NCI-H526 (cell line): ENCODE measurements around the gene C3orf18.

Source experiments
- DNase-seq, 2 experiments: peaks; one replicate each; lab custom pipeline; 2025; lab: John Stamatoyannopoulos, UW

Gene C3orf18

DNA sequence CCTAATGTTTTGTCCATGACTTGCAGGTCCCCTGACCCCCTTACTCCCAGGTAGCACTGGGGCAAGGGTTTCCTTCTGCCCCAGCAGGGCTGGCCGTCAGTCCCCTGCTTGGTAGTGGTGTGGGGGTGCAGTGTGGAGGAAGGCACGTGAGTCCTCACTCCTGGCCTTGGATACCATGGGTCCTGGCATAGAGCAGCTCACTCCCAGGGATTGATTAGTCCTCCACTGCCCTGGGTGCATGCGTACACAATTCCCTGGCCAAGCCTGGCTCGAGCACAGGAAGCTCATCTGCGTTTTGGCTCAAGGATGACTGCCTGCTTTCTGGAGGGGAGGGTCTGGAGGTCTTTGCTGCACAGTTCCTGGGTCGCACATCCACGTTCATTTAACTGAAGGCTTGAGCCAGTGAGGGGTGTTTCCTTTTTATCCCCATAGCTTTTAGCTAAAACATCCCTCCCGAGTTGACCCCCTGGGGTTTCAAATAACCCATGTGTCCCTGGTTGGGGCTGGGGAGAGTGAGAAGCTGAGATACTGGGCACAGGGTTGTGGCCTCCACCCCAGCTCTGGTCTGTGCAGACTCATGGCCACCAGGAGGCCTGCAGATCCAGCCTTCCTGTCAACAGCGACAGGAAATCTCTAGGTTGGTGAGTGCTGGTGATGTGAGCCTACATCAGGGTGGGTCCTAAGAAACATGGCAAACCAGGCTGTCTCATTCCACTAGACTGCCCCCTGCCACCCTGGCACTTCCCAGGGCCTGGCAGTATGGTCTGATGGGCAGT, 13.3 kb upstream of the C3orf18 start:
- no peak for DNase-seq

GRCh38 chr3:50577348-50577747, 9.8 kb upstream of the C3orf18 start:
- no peak for DNase-seq

- DNase-seq = no peak
These were observed 7.8 kb upstream of the C3orf18 start for GRCh38 chr3:50575372-50575771.

GRCh38 chr3:50574444-50574831, 6.9 kb upstream of the C3orf18 start:
- no peak for DNase-seq

- DNase-seq = no peak
These were observed 6.3 kb upstream of the C3orf18 start for GRCh38 chr3:50573566-50574443.

GRCh38 chr3:50572801-50573371, 5.3 kb upstream of the C3orf18 start:
- DNase-seq = no peak

- DNase-seq = peak in 1 of 2 experiments; percentile 70
These were observed 4.6 kb upstream of the C3orf18 start for GRCh38 chr3:50572158-50572557.

GRCh38 chr3:50571486-50571885, 3.9 kb upstream of the C3orf18 start:
- no peak for DNase-seq

DNA sequence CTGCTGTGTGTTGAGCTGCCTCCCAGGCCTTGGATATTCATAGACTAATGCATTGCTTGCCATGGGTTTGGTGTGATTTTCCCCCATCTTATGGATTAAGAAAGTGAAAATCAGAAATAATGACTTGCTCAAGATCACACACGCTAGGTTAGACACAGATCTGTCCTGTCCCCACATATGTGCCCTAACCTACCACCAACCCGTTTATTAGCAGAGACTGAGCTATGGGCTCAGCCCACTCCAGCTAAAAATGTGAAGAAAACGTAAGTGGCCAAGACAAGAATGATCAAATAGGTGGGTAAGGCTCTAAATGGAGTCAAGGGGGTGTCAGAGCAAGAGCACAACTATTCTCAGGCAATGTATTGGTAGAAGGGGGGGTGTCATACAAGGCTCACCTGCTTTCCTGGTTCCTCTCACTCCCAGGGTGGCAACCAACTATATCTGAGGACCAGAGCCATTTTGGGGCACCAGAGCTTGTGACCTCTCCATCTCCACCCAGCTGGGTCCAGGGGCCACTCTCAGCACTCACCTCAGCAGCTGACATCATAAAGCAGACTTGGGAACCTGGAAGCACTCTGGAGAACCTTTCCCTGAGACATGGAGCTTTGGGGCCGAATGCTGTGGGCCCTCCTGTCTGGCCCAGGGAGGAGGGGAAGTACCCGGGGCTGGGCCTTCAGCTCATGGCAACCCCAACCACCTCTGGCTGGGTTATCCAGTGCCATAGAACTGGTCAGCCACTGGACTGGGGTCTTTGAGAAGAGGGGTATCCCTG, 3.1 kb upstream of the C3orf18 start:
- DNase-seq = no peak

DNA sequence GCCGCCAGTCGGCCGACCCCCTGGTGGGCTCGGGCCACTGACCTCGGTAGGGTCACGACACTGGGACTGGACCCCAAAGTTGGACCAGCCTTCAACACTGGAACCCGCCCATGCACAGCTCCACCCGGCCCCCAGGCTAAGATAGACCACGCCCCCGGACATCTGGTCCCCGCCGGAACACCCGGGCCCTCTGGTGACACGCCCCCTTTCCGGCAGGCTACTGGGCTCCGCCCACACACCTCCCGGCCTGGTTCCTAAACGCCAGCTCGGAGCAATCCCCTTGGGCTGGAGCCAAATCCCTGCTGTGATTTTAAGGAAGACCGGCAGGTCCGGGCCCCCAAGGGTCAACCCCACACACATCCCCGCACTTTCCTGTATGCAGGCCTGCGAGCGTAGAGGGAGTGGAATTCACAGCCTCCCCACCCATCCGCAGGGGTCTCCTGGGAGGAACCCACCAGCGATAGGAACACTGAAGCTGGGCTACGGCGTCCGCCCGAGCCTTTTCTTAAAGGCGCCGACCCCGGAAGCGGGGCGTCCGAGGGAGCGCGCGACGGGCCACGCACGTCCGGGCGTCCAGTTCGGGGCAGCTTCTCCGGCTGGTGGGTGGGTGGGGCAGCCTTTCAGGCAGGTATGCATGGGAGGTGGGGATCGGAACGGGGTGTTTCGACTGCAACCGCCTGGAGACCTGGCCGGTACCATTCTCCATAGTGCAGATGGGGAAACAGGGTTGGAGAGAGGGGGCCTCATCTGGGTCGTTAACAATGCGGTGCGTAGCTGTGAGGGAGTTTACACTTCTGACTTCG, 1.6 kb upstream of the C3orf18 start, which contains the start of gene HEMK1:
TSS of gene HEMK1 (plus strand) at position 576 of the 803 bp plus-strand sequence. CDS start 1,583 bp downstream, outside the sequence.
- peak; percentile 86 to 97 for DNase-seq

GRCh38 chr3:50567011-50567385, 549 bp downstream of the C3orf18 start:
- DNase-seq = no peak

DNA sequence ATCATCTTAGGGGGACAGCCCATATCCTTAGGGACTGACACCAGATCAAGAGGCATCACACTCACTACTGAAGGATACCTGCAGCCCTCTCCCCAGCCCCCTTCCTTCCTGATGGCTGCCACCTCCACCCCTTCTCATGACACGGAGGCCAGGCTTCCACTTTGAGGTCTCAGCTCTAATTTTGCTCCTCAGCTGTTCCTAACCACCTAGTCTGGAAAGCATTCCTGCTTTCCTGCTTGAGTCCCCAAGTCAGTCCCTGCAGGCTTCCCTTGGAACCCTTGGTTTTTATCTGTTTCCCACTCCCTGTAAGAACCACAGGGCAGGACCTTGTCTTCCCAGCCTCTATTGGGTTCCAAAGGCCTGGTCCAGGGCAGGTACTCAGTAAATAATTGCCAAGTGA, 3.2 kb downstream of the C3orf18 start:
- no peak for DNase-seq

GRCh38 chr3:50563867-50564266, 3.7 kb downstream of the C3orf18 start:
- DNase-seq = no peak

DNA sequence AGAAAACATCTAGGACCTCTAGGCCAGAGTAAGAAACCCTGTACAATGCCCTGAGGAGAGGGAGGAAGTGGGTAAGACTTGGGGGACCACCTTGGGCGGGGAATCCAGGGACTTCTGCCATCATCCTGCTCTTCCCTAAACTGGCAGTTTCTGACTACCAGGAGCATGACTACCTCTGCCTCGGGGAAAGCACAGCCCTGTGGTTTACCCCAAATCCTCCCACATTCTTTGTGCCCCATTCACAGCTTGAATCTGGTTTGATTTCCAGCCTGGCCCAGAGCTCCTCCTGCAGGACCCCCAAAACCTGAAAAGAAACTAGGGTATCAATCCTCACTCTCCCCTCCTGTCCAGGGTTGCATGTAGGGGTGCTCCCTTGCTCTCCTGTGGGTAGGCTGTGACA, 4.7 kb downstream of the C3orf18 start:
- no peak for DNase-seq

- no peak for DNase-seq
These were observed 7.8 kb downstream of the C3orf18 start for GRCh38 chr3:50559702-50560101.

DNA sequence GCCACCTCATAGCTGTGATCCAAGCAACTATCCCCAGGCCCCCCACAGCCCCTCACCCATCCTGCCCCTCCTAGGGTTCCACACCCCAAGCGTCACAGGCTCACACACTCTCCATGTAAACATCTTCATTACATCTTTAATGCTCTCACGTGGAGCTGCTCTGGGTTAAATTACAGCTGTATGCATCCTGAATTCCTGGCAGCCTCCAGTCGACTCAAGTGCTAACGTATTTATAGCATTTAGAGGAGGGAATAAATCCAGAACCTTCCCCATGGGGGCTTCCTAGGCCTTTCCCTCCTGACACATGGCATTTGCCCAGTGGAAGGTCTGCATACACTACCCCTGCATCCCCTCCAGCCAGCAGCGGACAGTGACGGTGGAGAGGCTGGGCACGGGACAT, 9.6 kb downstream of the C3orf18 start:
- no peak for DNase-seq

DNA sequence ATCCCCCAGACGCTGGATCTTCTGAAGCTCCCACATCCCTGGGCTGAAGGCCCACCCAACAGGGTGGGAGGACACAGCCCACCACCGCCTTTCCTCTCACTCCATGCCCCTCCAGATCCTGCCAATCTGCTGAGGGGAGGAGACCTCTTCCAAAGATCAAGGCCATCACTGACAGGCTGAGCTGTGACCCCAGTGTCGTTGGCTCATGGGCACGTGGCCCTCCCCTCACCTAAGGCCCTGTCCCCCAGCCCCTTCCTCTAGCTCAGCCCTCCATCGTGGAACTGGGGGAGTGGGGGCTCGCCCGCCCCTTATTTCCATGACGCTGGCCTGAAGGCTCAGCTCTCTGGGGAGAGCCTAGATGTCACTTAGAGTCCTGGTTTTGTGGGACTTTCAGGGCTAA, 10.4 kb downstream of the C3orf18 start:
- DNase-seq = no peak

GRCh38 chr3:50554553-50554952, 13.0 kb downstream of the C3orf18 start:
- DNase-seq = no peak

- DNase-seq = no peak
These were observed 14.9 kb downstream of the C3orf18 start for GRCh38 chr3:50552598-50552997.

DNA sequence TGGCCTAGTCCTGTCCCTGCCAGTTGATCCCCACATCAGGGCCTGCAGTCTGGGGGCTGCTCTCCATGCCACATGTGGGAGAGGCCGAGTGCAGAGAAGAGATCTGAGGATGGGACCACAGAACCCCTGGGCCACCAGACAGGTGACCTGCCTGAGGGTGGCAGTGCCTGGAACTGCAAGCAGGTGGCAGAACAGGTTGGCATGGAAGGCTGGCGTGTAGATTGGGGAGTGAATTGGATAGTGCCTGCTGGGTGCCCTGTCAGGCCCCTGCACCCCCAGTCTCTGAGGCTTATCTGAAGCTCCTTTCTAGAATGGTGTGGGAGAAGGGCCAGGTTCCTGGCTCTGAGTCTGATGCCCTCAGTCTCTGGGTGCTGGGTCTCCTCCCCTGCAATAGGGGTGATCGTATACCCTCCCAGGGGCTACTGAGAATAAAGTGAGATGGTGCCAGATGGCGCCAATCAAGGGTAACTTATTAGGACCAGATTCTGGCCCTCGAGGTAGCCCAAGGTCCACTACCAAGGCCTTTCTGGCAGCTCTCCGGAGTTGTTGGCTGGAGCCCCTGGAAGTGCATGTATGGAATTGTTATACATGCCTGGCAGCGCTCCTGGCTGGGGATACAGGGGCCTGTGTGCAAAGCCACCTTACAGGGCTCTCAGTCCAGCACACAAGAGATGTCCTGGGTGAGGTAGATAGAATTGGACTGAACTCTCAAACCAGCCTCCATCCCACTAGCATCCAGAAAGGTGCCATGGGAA, 15.7 kb downstream of the C3orf18 start:
- no peak for DNase-seq
